Left ventricle myocardium inferior (tissue), 1 donor: Measurements from ENCODE around the gene STXBP6. TPM values are rescaled to one million over a fixed set of nuclear protein-coding genes. Genes with fewer than 3 reads are reported as not detected.

Experiments used
- DNase-seq: peaks from one replicate; pipeline ENCODE4 v3.0.0-alpha.2; 2020
- H3K27ac ChIP-seq: fragments of 200-600 bp; replicated peaks from 2 replicates; pipeline ENCODE4 v1.8.0; 2021
- H3K27me3 ChIP-seq: fragments of 200-600 bp; 2 replicates; pipeline ENCODE4 v1.8.0; 2021; ENCODE audit warnings: low read depth
- H3K36me3 ChIP-seq: fragments of 200-600 bp; 2 replicates; pipeline ENCODE4 v1.8.0; 2021
- H3K4me1 ChIP-seq: fragments of 200-600 bp; 2 replicates; pipeline ENCODE4 v1.8.0; 2021
- H3K4me3 ChIP-seq: fragments of 200-600 bp; 2 replicates; pipeline ENCODE4 v1.8.0; 2021; ENCODE audit warnings: mild to moderate bottlenecking, moderate library complexity
- H3K9me3 ChIP-seq: fragments of 200-600 bp; replicated peaks from 2 replicates; pipeline ENCODE4 v1.8.0; 2021
- CTCF ChIP-seq: fragments of 200-600 bp; IDR thresholded peaks from 2 replicates; pipeline ENCODE4 v1.8.0; 2021; ENCODE audit warnings: antibody characterized with exemption, mild to moderate bottlenecking, borderline replicate concordance
- intact Hi-C: fragments of 100-400 bp; cut with micrococcal nuclease; formaldehyde crosslinking; loops from one replicate; pipeline ENCODE4 v1.11.0; 2022
- total RNA-seq: library from RNA; stranded (reverse); fragmentation: NEBNext Ultra II Directional; extraction: Animal tissue kit (Norgen Biotek cat#: 25700); gene quantifications from one replicate; pipeline ENCODE4 v1.2.1, GENCODE V29; 2021
- donor health status: DM: no; HTN: yes; CAD: no; lungs with severe emphysema.

The STXBP6 gene
- total RNA-seq, 1 donor from 2014 or later, result 21.7 TPM

GRCh38 chr14:24991288-24991687, 58.7 kb downstream of the STXBP6 start:
- H3K27ac ChIP-seq, result no peak overlapping the region
- no peaks in the 10 kb centered on the region for H3K9me3 ChIP-seq
- peaks cover 65% of the 10 kb centered on the region for H3K4me1 ChIP-seq
- intact Hi-C loops, result no loop called here
- H3K4me3 ChIP-seq, result no peak overlapping the region
- no peak for DNase-seq
- TF ChIP-seq CTCF, result no peak
- H3K27me3 ChIP-seq, result no peaks in the 10 kb centered on the region
- H3K36me3 ChIP-seq, result peaks cover 16% of the 10 kb centered on the region

GRCh38 chr14:24990773-24991172, 59.2 kb downstream of the STXBP6 start:
- intact Hi-C loops, result no loop called here
- peaks cover 70% of the 10 kb centered on the region for H3K4me1 ChIP-seq
- no peak overlapping the region for H3K27ac ChIP-seq
- no peaks in the 10 kb centered on the region for H3K9me3 ChIP-seq
- H3K27me3 ChIP-seq, result no peaks in the 10 kb centered on the region
- peaks cover 16% of the 10 kb centered on the region for H3K36me3 ChIP-seq
- TF ChIP-seq CTCF, result no peak
- H3K4me3 ChIP-seq, result no peak overlapping the region
- no peak for DNase-seq

- DNase-seq, result no peak
- no peaks in the 10 kb centered on the region for H3K9me3 ChIP-seq
Measured at GRCh38 chr14:24990050-24990449, 59.9 kb downstream of the STXBP6 start.

GRCh38 chr14:24988760-24989159, 61.2 kb downstream of the STXBP6 start:
- Histone ChIP-seq H3K27ac (no peak overlapping the region), H3K4me3 (no peak overlapping the region), H3K4me1 (peaks cover 82% of the 10 kb centered on the region), H3K9me3 (no peaks in the 10 kb centered on the region), H3K36me3 (peaks cover 16% of the 10 kb centered on the region), H3K27me3 (no peaks in the 10 kb centered on the region)
- DNase-seq, result no peak
- no peak for TF ChIP-seq CTCF
- intact Hi-C loops, result no loop called here

More at GRCh38 chr14:24990050-24990449, 59.9 kb downstream of the STXBP6 start:
- intact Hi-C loops, result no loop called here
- H3K4me1 ChIP-seq, result peaks cover 78% of the 10 kb centered on the region
- TF ChIP-seq CTCF, result no peak
- no peaks in the 10 kb centered on the region for H3K27me3 ChIP-seq
- H3K4me3 ChIP-seq, result no peak overlapping the region
- H3K27ac ChIP-seq, result no peak overlapping the region
- H3K36me3 ChIP-seq, result peaks cover 16% of the 10 kb centered on the region

- Histone ChIP-seq H3K27ac (peak overlapping the region; percentile 39), H3K27me3 (no peaks in the 10 kb centered on the region), H3K36me3 (peaks cover 16% of the 10 kb centered on the region), H3K9me3 (no peaks in the 10 kb centered on the region), H3K4me3 (no peak overlapping the region), H3K4me1 (peaks cover 58% of the 10 kb centered on the region)
- peak; percentile 28 for DNase-seq
- intact Hi-C loops, result no loop called here
- TF ChIP-seq CTCF, result no peak
Measured at GRCh38 chr14:24986206-24986893, 63.6 kb downstream of the STXBP6 start.
